Ecto neural progenitor cell (in vitro differentiated cells): Measurements from ENCODE around the gene KSR2.
"Not testable (repeated sequence)": the region's sequence is repeated elsewhere in the genome, so short reads cannot be mapped to it uniquely, and the experiment has no call there.

ENCODE experiments used
- DNase-seq: peaks from one replicate; pipeline ENCODE4 v3.0.0-alpha.2; 2018; ENCODE audit warnings: low spot score

Gene KSR2

GRCh38 chr12:117968826-117969659 is at the start of gene KSR2:
Gene KSR2, minus strand, starts transcription at chr12:117968990. Its CDS starts 735 bp downstream, at chr12:117968255.
- peak; percentile 94 for DNase-seq

GRCh38 chr12:118017926-118018325 is 49.1 kb upstream of the KSR2 start:
- no peak for DNase-seq

- peak; percentile 100 for DNase-seq
Observed at GRCh38 chr12:118016424-118017264, 47.9 kb upstream of the KSR2 start, which contains the start of gene RFC5. Gene RFC5, plus strand, starts transcription at chr12:118016703. Its CDS starts 125 bp downstream, at chr12:118016828.

GRCh38 chr12:118015944-118016343 is 47.2 kb upstream of the KSR2 start:
- DNase-seq, result no peak

- no peak for DNase-seq
Observed at GRCh38 chr12:118015306-118015705, 46.5 kb upstream of the KSR2 start.

GRCh38 chr12:118013283-118013682 is 44.5 kb upstream of the KSR2 start:
- no peak for DNase-seq

GRCh38 chr12:118011961-118012360 is 43.2 kb upstream of the KSR2 start:
- no peak for DNase-seq

- no peak for DNase-seq
Observed at GRCh38 chr12:118011377-118011776, 42.6 kb upstream of the KSR2 start.

GRCh38 chr12:118010903-118011302 is 42.1 kb upstream of the KSR2 start:
- no peak for DNase-seq

GRCh38 chr12:117999806-118000205 is 31.0 kb upstream of the KSR2 start:
- not testable (repeated sequence) for DNase-seq

GRCh38 chr12:117998719-117999118 is 29.9 kb upstream of the KSR2 start:
- no peak for DNase-seq

GRCh38 chr12:117994551-117995438 is 26.0 kb upstream of the KSR2 start:
- no peak for DNase-seq

- DNase-seq, result no peak
Observed at GRCh38 chr12:117986705-117987469, 18.1 kb upstream of the KSR2 start.

- DNase-seq, result no peak
Observed at GRCh38 chr12:117985182-117985581, 16.4 kb upstream of the KSR2 start.

- no peak for DNase-seq
Observed at GRCh38 chr12:117981267-117981666, 12.5 kb upstream of the KSR2 start.

GRCh38 chr12:117980616-117981015 is 11.8 kb upstream of the KSR2 start:
- DNase-seq, result no peak

- DNase-seq, result no peak
Observed at GRCh38 chr12:117977373-117977772, 8.6 kb upstream of the KSR2 start.

GRCh38 chr12:117975006-117975405 is 6.2 kb upstream of the KSR2 start:
- DNase-seq, result no peak

- no peak for DNase-seq
Observed at GRCh38 chr12:117972301-117972700, 3.5 kb upstream of the KSR2 start.

GRCh38 chr12:117970334-117970733 is 1.5 kb upstream of the KSR2 start:
- DNase-seq, result no peak

- DNase-seq, result peak; percentile 52
Observed at GRCh38 chr12:117968151-117968789, 520 bp downstream of the KSR2 start.
